Stimulated activated naive CD4-positive, alpha-beta T cell (primary cell): ENCODE measurements around the gene CLASP1.
"Not testable (repeated sequence)": the region's sequence is repeated elsewhere in the genome, so short reads cannot be mapped to it uniquely, and the experiment has no call there.

Experiments used
- DNase-seq, 6 experiments: peaks; one replicate each; lab custom pipeline; 2025; lab: John Stamatoyannopoulos, UW

Gene CLASP1

DNA sequence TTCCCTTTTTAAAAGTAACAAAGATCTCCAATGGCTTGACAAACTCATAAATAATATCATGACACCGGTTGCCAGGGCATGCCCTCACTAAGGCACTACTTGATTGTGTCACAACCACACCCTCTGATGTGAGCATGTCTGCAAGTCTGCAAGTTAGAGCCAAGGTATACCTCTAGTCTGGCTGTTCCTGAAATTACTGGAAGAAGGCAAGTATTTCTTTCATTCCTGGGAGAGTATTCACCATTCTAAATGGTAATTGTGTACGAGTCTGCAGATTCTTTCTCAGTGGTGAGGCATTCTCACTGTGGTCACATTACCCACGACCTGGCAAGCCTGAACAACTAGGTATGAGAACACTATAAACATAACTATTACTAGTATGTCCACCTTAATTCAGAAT lies 144.3 kb downstream of the CLASP1 start:
- no peak for DNase-seq

DNA sequence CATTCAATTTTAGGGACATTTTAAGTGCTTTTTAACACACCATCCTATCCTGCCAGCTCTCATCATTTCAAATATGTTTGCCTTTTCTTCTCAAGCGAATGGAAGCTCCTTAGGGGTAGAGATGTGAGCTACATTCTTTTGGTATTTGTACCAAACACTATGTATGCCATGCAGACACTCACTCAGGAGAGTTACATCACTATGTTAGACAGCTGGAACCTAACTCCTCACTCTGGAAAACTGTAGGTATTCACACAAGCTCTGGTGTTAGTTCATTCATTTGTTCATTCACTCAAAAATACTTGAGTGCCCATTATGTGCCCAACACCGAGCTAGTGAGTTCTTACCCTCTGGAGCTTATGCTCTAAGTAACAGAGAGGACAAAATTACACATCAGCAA lies 144.9 kb downstream of the CLASP1 start:
- DNase-seq: no peak

DNA sequence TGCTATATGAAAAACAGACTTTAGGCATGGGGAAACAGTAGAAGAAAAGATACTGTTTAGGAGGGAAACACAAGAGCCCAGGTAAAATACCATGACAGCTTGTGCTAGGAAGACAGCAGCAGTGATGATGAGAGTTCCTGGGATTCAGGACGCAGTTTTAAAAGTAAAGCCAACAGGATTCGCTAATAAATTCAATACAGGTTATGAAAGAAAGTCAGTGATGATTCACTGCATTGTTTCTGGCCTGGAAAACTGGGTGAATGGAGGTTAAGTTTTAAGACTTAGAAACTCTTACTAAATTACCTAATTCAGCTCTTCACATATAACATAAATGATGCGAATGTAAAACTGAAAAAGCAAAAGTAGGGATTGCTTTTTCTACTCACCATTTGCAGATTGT lies 146.5 kb downstream of the CLASP1 start:
- DNase-seq: no peak

DNA sequence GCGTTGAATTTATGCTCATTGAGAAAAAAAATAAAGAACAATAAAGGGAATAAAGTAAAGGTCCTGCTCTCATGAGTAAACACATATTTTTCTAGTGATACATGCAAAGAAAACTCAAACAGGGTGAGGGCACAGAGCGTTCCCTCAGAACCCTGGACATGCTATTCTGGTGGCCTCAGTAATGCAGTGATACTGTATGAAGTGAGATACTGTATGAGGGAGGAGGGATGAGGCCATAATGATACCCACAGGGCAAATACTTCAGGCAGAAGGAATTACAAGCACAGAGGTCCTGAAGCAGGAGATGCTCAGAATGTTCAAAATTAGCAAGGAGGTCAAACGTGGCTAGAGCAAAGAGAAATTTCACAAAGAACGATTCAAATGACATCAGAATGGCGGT lies 147.0 kb downstream of the CLASP1 start:
- DNase-seq: no peak

DNA sequence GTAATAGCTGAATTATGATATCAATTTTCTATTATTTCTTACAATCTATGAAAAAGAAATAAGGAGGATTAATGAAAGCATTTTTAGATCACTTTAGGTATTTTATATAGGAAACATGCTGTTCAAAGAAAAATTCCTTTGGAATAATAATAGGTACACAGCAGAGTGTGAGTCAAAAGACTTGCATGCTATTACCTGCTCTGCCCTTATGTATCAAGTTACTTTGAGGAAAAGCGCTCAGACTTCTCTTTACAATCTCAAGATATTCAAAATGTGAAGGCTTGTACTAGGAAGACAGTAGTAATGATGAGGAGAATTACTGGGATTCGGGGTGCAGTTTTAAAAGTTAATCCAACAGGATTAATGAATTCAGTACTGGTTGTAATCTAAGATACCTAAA lies 147.7 kb downstream of the CLASP1 start:
- DNase-seq: no peak

DNA sequence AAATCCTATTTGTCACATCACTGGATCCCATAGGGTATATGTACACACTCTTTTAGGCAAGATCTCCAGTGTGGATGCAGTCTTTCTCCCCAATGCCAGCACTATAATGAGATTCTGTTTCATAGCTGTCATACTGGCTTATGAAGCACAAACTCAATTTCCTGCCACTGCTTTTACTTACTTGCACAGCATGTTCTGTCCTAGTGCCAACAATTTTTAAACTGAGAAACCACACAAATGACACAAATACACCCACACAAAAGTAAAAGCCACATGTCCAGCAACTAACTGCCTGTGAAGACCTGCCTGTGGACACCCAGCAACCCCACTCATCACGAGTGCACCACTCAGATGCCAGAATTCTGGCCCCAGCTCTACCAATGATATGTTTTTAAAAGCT lies 148.2 kb downstream of the CLASP1 start:
- no peak for DNase-seq

DNA sequence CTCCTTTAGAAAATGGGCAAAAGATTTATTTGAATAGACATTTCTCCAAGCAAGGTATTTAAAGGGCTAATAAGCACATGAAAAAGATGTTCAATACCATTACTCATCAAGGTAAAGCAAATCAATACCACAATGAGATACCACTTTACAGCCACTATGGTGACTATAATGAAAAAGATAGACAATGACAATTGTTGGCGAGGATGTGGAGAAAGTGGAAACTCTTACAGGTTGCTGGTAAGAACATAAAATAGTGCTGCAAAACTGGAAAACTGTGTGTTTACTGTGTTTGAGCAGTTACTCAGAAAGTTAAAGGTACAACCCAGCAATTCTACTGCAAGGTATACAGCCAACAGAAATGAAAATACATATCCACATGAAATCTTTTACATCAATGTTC lies 150.5 kb downstream of the CLASP1 start:
- DNase-seq: no peak

DNA sequence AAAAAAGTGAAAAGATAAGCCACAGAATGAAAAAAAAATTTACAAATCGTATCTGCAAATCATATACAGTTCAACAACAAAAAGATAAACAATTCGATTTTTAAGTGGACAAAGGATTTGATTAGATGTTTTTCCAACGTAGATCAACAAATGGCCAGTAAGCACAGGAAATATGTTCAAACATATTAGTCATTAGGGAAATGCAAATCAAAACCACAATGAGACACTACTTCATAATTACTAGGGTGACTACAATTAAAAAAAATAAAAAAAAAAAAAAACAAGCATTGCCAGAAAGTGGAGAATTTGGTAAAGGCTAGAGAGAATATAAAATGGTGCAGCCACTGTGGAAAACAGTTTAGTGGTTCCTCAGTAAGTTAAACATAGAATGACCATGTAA lies 156.9 kb downstream of the CLASP1 start:
- no peak for DNase-seq

DNA sequence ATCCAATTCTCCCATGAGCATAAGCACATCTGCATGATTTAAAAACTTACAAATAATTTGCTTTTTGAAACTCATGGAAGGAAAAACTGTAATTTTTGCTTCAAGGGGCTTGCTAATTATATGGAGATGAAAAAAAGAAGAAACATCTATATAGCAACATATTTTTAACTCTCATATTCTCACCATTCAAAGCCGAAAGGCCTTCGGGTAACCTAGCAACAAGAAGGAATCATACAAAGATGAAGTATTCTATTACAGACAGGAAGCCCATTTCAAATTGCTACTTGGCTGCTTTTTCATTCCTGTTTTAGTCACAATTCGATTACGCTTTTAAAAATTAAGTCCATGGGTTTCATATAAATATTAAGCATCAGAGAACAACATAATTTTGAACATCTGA lies 157.7 kb downstream of the CLASP1 start:
- DNase-seq: no peak

DNA sequence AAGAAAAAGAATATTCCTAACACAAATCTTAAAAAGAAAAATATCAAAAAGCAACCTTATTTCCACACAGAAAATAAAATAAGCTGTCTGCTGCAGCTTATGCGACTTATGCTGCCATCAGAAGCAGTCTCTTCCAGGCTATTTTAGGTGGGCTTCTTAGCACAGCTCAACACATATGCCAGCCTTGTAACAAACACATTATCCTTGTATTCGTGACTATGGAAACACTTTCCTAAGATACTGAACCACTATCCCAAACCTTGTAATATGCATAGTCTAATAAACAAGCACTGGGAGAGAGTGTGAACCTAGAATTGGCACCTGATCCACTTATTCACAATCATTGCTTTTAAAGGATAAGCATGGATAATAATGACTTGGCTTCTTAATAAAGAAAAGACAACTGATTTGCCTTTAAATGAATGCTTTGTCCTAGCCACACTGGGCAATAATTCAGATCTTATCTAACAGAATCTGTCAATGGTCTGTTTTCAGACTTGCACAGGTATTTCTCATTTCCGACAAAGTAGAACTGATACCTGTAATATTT lies 158.6 kb downstream of the CLASP1 start:
- DNase-seq: no peak

DNA sequence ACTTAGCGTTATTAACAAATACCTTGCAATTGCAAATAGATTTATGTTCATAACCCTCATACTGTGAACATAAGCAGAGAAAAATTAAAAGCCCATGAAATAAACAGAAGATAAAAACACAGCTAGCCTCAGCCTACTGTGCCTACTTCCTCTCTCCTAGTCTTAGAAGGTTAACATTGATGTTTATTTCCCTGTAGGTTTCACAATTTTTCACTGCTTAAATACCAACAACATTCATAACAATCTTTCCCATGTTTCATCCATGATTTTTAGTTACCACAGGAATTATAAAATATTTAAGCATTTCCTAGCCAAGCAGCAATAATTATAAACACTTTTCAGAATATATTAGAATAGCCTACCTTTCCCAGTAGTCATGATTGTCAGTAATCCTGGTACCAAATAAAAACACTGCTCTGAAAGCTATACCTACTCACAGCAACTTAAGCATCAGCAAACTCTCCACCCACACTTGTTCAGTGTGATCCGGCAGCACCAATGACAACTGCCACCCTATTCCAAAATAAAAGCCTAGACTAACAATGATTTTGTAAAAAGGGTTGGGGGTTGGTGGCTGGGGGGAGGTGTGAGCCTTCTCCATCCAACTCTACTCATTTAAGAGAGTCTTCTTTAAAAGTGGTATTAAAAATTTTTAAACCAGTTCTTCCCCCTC lies 159.2 kb downstream of the CLASP1 start:
- no peak for DNase-seq

DNA sequence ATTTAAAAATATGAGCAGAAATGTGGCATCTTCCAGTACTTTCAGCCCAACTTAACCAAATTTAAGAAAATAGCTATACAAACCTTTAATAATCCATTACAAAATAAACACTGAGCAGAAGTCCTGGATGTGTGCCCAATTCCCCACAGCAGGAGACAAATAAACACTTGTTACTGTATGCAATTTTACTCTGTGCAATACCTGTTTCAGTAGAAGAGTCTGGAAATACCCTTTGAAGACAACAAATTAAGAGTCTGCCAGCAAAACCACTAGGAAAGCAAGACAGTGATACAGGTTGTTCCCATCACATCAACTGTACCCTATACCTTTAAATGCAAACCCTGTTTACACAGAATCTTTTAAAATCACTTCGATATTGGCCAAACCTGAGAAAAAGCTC lies 160.0 kb downstream of the CLASP1 start:
- DNase-seq: no peak

DNA sequence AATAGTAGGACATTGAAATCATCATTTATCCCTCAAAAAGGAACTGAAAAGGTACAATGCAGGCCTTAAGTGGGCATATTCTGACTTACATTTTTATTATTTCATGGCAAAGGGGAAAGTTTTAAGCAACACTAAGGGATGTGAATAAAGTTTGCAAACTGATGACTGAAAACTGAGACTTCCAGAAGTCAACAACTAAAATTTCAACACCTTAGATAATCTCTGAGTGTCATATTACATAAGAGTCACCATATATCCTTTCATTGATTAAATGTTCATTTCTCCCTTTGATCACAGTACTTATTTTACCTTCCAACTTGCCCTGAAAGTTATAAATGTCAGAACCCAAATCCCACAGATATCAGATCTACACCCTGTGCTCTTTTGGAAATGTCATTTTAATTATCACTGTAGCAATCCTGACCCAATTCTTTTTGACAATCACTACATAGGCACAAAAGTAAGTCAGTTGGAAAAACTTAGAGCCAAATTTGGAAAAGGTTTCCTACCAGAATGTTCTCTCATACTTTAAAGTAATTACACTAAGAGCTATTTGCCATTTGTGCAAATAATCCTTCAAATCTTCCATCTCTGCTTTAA lies 163.0 kb downstream of the CLASP1 start:
- no peak for DNase-seq

DNA sequence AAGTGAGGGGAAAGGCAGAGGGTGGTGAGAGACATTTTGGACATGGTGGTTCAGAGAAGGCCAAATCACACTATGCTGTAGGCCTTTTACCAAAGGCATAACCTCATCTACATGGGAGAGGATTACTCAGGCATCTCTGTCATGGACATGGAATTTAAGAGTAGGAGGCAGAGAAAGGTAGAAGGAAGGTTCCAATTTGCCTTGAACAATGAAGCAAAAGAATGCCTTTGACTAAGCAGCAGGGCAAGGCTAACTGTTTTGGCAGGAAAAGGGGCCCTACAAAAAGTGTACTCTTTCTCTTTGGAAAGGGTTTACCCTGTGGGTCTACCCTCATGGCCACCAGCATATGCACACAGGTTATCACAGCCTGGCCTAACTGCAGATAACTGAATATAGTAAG lies 164.2 kb downstream of the CLASP1 start:
- DNase-seq: no peak

DNA sequence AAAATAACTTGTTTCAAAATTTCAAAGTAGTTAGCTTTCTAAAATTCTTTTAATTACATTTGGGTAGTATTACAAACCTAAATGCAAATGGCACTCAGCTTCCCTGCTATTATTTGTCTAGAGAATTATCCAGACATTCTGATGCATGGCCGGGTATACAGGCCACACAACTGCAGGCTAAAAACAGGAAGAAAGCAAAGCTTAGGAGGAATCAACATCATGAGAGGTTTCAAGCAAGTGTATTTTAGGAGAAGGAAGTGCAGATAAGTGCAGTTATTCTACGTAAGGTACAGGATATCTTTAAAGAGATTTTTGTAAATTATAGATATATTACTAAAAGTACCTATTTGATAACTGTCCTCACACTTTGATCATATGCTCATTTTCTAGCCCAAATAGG lies 165.4 kb downstream of the CLASP1 start:
- no peak for DNase-seq

DNA sequence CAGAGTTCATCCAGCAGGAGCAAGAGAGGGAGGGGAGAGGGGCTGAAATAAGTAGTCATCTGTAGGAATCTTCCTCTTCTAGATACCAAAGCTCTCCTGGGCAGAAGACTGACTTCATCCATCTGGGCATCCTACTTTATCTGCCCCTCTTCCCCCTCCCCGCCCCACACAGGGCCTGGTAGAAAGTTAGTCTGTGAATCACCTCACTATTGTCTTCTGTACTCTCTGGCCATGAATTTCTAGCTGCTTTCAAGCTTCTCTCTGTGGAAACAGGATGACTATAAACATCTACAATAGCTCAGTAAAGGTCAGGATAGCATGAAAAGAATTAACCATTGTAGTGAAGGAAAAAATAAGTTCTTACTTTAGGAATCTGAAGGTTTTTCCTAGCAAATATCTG lies 166.2 kb downstream of the CLASP1 start:
- DNase-seq: no peak

DNA sequence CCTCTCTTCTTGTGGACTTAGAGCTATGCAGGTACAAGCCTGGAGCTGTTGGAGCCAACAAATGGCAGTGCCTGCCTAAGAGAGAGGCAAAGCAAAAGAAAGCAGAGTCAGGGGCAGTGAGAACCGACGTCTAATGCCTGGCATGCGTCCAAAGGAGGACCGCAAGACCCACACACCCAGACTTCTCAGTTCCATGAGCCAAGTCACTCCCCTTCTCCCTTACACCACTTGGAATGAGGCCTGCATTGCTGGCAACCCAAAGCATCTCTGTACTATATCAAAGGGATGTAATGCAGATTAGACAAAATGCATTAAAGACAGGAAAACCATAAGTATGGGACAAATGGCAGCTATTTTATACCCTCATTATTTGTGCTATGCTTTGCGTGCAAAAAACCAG lies 168.4 kb downstream of the CLASP1 start:
- DNase-seq: no peak

DNA sequence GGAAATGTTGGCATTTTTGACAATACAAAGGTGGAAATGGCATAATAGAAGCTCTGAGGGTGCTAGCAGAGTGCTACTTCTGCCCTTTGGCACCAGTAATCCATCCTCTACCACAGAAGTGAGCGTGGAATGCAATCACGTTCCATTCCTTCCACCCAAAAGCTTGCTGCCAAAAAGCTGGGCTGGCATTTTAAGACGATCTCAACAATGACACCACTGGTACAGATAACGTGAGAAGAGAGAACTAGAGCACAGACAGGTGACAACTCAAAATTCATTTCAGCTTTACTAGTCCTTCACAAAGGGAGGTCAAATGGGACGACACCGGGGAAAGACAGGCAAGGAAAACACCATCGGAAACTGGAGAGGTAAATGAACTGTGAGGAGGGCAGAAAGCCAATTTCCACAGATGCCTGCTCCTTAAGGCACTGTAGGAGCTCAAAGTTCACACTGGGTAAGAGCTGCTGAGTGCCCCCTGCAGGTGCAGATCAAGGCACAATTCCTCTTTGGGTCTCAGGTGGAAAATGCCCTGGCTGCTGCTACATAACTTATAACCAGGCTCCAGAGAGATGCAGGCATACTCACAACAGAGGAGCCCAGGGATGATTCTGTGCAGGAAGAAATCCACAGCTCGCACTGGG lies 169.3 kb downstream of the CLASP1 start:
- DNase-seq: no peak

DNA sequence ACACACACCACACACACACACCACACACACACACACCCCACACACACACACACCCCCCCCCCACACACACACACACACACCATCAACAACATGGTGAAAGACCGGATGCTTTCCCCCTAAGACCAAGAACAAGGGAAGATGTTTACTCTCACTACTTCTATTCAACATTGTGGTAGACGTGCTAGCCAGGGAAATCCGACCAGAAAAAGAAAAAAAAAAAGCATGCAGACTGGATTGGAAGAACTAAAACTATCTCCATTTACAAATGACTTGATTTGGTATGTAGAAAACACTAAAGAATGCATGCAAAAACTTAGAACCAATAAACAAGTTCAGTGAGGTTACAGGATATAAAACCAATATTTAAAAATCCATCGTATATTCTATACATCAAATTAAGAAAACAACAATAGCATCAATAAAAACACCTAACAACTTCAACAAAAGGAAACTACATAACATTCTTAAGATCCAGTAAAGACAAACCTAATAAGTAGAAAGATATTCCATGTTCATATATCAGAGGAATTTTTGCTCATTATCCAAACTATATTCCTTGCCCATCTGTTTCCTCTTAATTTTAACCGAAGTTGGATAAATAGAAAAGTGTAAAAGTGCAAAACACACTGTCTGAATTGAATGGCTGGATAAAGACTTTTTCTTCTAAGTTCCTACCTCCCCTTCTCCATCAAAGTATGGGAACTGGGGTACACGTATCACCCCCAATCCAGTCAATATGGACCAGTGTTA lies 170.1 kb downstream of the CLASP1 start:
- no peak for DNase-seq

DNA sequence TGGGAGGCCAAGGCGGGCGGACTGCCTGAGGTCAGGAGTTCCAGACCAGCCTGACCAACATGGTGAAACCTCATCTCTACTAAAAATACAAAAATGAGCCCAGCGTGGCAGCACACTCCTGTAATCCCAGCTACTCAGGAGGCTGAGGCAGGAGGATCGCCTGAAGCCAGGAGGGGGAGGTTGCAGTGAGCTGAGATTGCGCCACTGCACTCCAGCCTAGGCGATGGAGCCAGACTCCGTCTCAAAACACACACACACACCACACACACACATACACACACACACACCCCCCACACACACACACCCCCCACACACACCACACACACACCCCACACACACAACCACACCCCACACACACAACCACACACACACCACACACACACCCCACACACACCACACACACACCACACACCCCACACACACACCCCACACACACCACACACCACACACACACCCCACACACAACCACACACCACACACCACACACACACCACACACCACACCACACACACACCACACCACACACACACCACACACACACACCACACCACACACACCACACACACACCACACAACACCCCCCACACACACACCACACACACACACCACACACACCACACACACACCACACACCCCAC lies 170.8 kb downstream of the CLASP1 start:
- DNase-seq: not testable (repeated sequence)

DNA sequence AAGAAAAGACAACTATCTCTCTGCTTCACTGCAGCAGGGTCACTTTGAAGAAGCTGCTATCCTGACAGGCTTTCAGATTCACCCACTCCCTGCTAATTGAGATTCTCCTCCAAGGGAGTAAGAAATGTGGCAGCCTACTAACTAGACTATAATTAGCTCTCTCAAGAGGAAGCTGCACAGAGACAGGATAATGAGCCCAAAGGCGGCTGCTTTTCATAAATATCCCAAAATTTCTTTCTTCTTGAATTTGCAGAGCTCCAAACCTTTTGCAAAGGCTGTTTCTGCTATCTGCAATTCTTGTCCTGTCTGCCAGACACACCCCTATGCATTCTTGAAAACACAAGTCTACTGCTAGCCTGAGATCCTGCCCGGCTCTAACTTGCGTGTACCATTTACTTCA lies 172.6 kb downstream of the CLASP1 start:
- DNase-seq: no peak
